ENCODE data around the gene ZFHX3. TPM values are rescaled to one million over a fixed set of nuclear protein-coding genes. Genes with fewer than 3 reads are reported as not detected.

The ZFHX3 gene
- total and polyA plus RNA-seq, 4 donors, result 2.6 to 32.7 (median 14.7) TPM

- H3K9me3 ChIP-seq (ENCODE audit: control insufficient read depth in 4 of 4, insufficient read depth in 3 of 4, low read length in 3 of 4), result no peaks in the 10 kb centered on the region
- no peak overlapping the region for H3K4me3 ChIP-seq
- no peak overlapping the region for H3K9ac ChIP-seq (ENCODE audit: insufficient read depth in 1 of 2, low read length in 2 of 2)
- peaks cover 15 to 55% (median 30%) of the 10 kb centered on the region in 5 donors for H3K4me1 ChIP-seq (ENCODE audit: control insufficient read depth in 5 of 5, insufficient read depth in 5 of 5, low read length in 5 of 5)
- peaks cover 0 to 2% (median 0%) of the 10 kb centered on the region in 4 donors for H3K36me3 ChIP-seq (ENCODE audit: control insufficient read depth in 4 of 4, insufficient read depth in 4 of 4, low read length in 4 of 4)
- TF ChIP-seq CTCF (IDR thresholded peaks at IDR 0.05; ENCODE audit: control extremely low read depth, extremely low read depth), result no peak
- ATAC-seq (ENCODE audit: insufficient read depth, low FRiP score) (no peak), DNase-seq (no peak)
- H3K27me3 ChIP-seq (ENCODE audit: control insufficient read depth in 3 of 3, insufficient read depth in 3 of 3, low read length in 2 of 3), result no peaks in the 10 kb centered on the region
- H3K27ac ChIP-seq (ENCODE audit: low read depth in 1 of 2, low read length in 1 of 2), result no peak overlapping the region
- WGBS, 2 donors, result 87 to 92% methylated on average over 12 of the region's 12 CpGs
Observed at GRCh38 chr16:73021866-73022495, 25.9 kb downstream of the ZFHX3 start.

GRCh38 chr16:73020409-73020884 lies 27.5 kb downstream of the ZFHX3 start:
- Histone ChIP-seq H3K9ac (ENCODE audit: insufficient read depth in 1 of 2, low read length in 2 of 2) (no peak overlapping the region), H3K9me3 (ENCODE audit: control insufficient read depth in 4 of 4, insufficient read depth in 3 of 4, low read length in 3 of 4) (no peaks in the 10 kb centered on the region), H3K4me3 (no peak overlapping the region), H3K36me3 (ENCODE audit: control insufficient read depth in 4 of 4, insufficient read depth in 4 of 4, low read length in 4 of 4) (peaks cover 0 to 2% (median 0%) of the 10 kb centered on the region in 4 donors), H3K27me3 (ENCODE audit: control insufficient read depth in 3 of 3, insufficient read depth in 3 of 3, low read length in 2 of 3) (no peaks in the 10 kb centered on the region), H3K4me1 (ENCODE audit: control insufficient read depth in 5 of 5, insufficient read depth in 5 of 5, low read length in 5 of 5) (peaks cover 11 to 59% (median 33%) of the 10 kb centered on the region in 5 donors), H3K27ac (ENCODE audit: low read depth in 1 of 2, low read length in 1 of 2) (peak overlapping the region in 1 of 2 donors; percentile 4)
- no peak for TF ChIP-seq CTCF (IDR thresholded peaks at IDR 0.05; ENCODE audit: control extremely low read depth, extremely low read depth)
- ATAC-seq (ENCODE audit: insufficient read depth, low FRiP score), result no peak
- 67 to 77% methylated on average over 12 of the region's 12 CpGs for WGBS, 2 donors
- DNase-seq, result peak; percentile 37 to 68 (median 61)

GRCh38 chr16:73019457-73020362 lies 28.2 kb downstream of the ZFHX3 start:
- peak overlapping the region in 1 of 2 donors; percentile 1 for H3K27ac ChIP-seq (ENCODE audit: low read depth in 1 of 2, low read length in 1 of 2)
- TF ChIP-seq CTCF (IDR thresholded peaks at IDR 0.05; ENCODE audit: control extremely low read depth, extremely low read depth), result no peak
- no peaks in the 10 kb centered on the region for H3K27me3 ChIP-seq (ENCODE audit: control insufficient read depth in 3 of 3, insufficient read depth in 3 of 3, low read length in 2 of 3)
- H3K9ac ChIP-seq (ENCODE audit: insufficient read depth in 1 of 2, low read length in 2 of 2), result no peak overlapping the region
- H3K4me1 ChIP-seq (ENCODE audit: control insufficient read depth in 5 of 5, insufficient read depth in 5 of 5, low read length in 5 of 5), result peaks cover 5 to 52% (median 30%) of the 10 kb centered on the region in 5 donors
- DNase-seq (peak in 2 of 3 donors; percentile 46 to 50), ATAC-seq (ENCODE audit: insufficient read depth, low FRiP score) (no peak)
- WGBS, 2 donors, result 81% methylated on average over 19 of the region's 19 CpGs
- peaks cover 0 to 2% (median 0%) of the 10 kb centered on the region in 4 donors for H3K36me3 ChIP-seq (ENCODE audit: control insufficient read depth in 4 of 4, insufficient read depth in 4 of 4, low read length in 4 of 4)
- no peaks in the 10 kb centered on the region for H3K9me3 ChIP-seq (ENCODE audit: control insufficient read depth in 4 of 4, insufficient read depth in 3 of 4, low read length in 3 of 4)
- no peak overlapping the region for H3K4me3 ChIP-seq
